Parathyroid adenoma (tissue), 2 donors: Measurements from ENCODE around the gene CLASRP.

Experiments
- H2AFZ ChIP-seq: fragments of 300-600 bp; sonication (generic); one replicate; pipeline ENCODE4 v1.7.0; 2017; ENCODE audit warnings: antibody characterized with exemption, mild to moderate bottlenecking
- H3K27ac ChIP-seq: fragments of 300-600 bp; sonication (generic); one replicate; pipeline ENCODE4 v1.7.0; 2017
- H3K27me3 ChIP-seq: fragments of 300-600 bp; sonication (generic); one replicate; pipeline ENCODE4 v1.7.0; 2017; ENCODE audit warnings: low read length; ENCODE audit not compliant: control insufficient read depth, insufficient read depth
- H3K36me3 ChIP-seq: fragments of 300-600 bp; sonication (generic); one replicate; pipeline ENCODE4 v1.7.0; 2017; ENCODE audit warnings: low read length; ENCODE audit not compliant: control insufficient read depth, insufficient read depth
- H3K4me1 ChIP-seq: fragments of 300-600 bp; sonication (generic); one replicate; pipeline ENCODE4 v1.7.0; 2017; ENCODE audit warnings: control low read depth
- H3K4me2 ChIP-seq: fragments of 300-600 bp; sonication (generic); one replicate; pipeline ENCODE4 v1.7.0; 2017; ENCODE audit warnings: low read length
- H3K4me3 ChIP-seq: fragments of 300-600 bp; sonication (generic); one replicate; pipeline ENCODE4 v1.7.0; 2017; ENCODE audit warnings: low read depth, low read length
- H3K79me2 ChIP-seq: fragments of 300-600 bp; sonication (generic); one replicate; pipeline ENCODE4 v1.7.0; 2017; ENCODE audit warnings: control low read depth
- H3K9ac ChIP-seq: fragments of 300-600 bp; sonication (generic); one replicate; pipeline ENCODE4 v1.7.0; 2017; ENCODE audit warnings: mild to moderate bottlenecking
- H3K9me3 ChIP-seq: fragments of 300-600 bp; sonication (generic); one replicate; pipeline ENCODE4 v1.7.0; 2017; ENCODE audit warnings: low read length; ENCODE audit not compliant: control insufficient read depth
- CTCF ChIP-seq: fragments of 300-600 bp; sonication (generic); IDR thresholded peaks from one replicate; pipeline ENCODE4 v1.7.0; 2017; ENCODE audit warnings: antibody characterized with exemption, mild to moderate bottlenecking
- donor health status: primary hyperparathyroidism.

The CLASRP gene

DNA sequence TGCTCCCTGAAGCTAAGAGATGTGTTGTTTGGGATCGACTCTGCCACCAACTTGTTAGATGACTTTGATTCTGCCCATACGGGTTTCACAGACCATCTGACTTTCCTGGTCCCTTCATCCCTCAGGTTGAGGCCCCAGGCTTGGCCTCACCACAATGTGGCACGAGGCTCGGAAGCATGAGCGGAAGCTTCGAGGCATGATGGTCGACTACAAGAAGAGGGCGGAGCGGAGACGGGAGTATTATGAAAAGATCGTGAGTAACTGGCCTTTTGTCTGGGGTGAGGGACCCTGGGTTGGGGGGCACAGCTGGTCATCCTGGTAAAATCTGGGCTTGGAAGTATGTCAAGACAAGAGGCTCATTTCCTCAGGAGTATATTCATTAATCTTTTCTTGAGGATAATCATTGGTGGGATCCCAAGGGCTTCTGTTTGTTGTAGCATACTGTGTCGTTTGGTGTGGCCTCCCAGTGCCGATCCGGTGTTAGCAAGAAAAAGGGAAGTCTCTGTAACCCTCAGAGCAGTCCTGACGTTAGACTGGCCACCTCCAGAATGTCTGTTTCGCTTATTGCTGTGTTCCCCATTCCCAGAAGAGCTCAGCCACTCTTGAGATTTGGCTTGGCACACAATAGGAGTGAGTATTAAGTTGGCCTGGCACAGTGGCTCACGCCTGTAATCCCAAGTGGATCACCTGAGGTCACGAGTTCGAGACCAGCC, 1.4 kb downstream of the CLASRP start:
- Histone ChIP-seq H3K27ac (peak overlapping the region; percentile 95), H3K9me3 (no peaks in the 10 kb centered on the region), H3K27me3 (no peaks in the 10 kb centered on the region), H3K9ac (no peak overlapping the region), H3K4me3 (no peak overlapping the region), H3K36me3 (no peaks in the 10 kb centered on the region), H2AFZ (no peak overlapping the region), H3K79me2 (peaks cover 53% of the 10 kb centered on the region), H3K4me1 (peaks cover 10% of the 10 kb centered on the region), H3K4me2 (peak overlapping the region; percentile 91)
- TF ChIP-seq CTCF = no peak

DNA sequence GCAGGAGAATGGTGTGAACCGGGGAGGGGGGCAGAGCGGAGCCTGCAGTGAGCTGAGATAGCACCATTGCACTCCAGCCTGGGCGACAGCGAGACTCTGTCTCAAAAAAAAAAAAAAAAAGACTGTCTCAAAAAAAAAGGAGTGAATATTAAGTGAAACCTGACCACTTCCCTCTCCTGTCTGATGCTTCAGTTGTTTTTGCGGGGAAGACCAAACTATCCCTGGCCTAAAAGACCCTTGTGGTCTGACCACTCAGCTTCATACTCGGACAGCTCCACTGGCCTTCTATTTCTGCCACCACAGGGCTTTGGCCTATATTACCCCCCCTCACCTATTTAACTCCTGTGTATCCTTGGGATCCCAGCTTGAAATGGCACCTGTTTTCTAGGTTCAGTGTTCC, 2.3 kb downstream of the CLASRP start:
- Histone ChIP-seq H3K4me2 (no peak overlapping the region), H2AFZ (no peak overlapping the region), H3K27ac (no peak overlapping the region), H3K4me1 (peaks cover 10% of the 10 kb centered on the region), H3K9me3 (no peaks in the 10 kb centered on the region), H3K9ac (no peak overlapping the region), H3K36me3 (no peaks in the 10 kb centered on the region), H3K79me2 (peaks cover 62% of the 10 kb centered on the region), H3K4me3 (no peak overlapping the region), H3K27me3 (no peaks in the 10 kb centered on the region)
- no peak for TF ChIP-seq CTCF

- Histone ChIP-seq H3K27me3 (no peaks in the 10 kb centered on the region), H3K4me1 (no peaks in the 10 kb centered on the region), H3K4me3 (no peak overlapping the region), H3K79me2 (peaks cover 77% of the 10 kb centered on the region), H3K9ac (no peak overlapping the region), H3K27ac (no peak overlapping the region), H2AFZ (no peak overlapping the region), H3K36me3 (no peaks in the 10 kb centered on the region), H3K4me2 (no peak overlapping the region), H3K9me3 (no peaks in the 10 kb centered on the region)
- no peak for TF ChIP-seq CTCF
Observed at GRCh38 chr19:45045671-45046353, 7.0 kb downstream of the CLASRP start.

DNA sequence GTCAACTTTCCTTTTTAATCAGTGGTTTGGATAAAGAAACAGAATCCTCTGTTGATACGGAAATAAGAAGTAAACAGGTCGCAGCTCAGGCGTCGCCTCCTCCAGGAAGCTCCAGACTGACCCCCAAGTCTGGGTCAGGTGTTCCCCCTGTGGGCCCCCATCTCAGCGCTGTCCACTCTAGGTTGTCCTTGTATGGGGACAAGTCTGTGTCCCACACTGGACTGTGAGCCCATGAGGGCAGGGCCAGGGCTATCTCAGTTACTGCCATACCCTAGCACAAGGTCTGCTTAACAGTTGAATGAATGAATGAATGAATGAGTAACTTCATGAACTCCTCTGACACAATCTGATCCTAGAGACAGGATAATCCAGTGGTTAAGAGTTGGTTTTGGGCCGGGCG, 7.5 kb downstream of the CLASRP start:
- Histone ChIP-seq H3K36me3 (no peaks in the 10 kb centered on the region), H3K27me3 (no peaks in the 10 kb centered on the region), H3K9ac (no peak overlapping the region)

More for the DNA sequence above, 7.5 kb downstream of the CLASRP start:
- Histone ChIP-seq H3K9me3 (no peaks in the 10 kb centered on the region), H2AFZ (no peak overlapping the region), H3K4me2 (no peak overlapping the region), H3K79me2 (peaks cover 78% of the 10 kb centered on the region), H3K27ac (no peak overlapping the region), H3K4me3 (no peak overlapping the region), H3K4me1 (no peaks in the 10 kb centered on the region)
- TF ChIP-seq CTCF = no peak
